NB4 (cell line): ENCODE results near the gene STARD13.

Source experiments
- DNase-seq: peaks from one replicate; pipeline ENCODE4 v3.0.0; 2010; ENCODE audit warnings: low read depth
- H3K4me3 ChIP-seq: one replicate; pipeline ENCODE4 v1.5.1; 2011; ENCODE audit warnings: mild to moderate bottlenecking, low read depth, low read length, moderate library complexity
- CTCF ChIP-seq: IDR thresholded peaks from one replicate; pipeline ENCODE4 v1.5.1; 2012; ENCODE audit warnings: low read depth, low read length
- MAX ChIP-seq: IDR thresholded peaks from 2 replicates; pipeline ENCODE4 v1.6.1; 2011; ENCODE audit warnings: low read depth, low read length
- MYC ChIP-seq: IDR thresholded peaks from 2 replicates; pipeline ENCODE4 v1.6.1; 2011; ENCODE audit warnings: low read depth, low read length
- POLR2A ChIP-seq: IDR thresholded peaks from 2 replicates; pipeline ENCODE4 v1.6.1; 2011; ENCODE audit warnings: mild to moderate bottlenecking; ENCODE audit not compliant: insufficient read length; ENCODE audit errors: extremely low read depth

STARD13 gene

GRCh38 chr13:33271759-33272158 is 13.8 kb downstream of the STARD13 start:
- no peak for DNase-seq
- no peak overlapping the region for H3K4me3 ChIP-seq
- TF ChIP-seq POLR2A: no peak
- no peak for TF ChIP-seq MAX
- no peak for TF ChIP-seq CTCF
- no peak for TF ChIP-seq MYC

GRCh38 chr13:33270895-33271538 is 14.5 kb downstream of the STARD13 start:
- TF ChIP-seq CTCF (no peak), MAX (no peak), MYC (no peak), POLR2A (no peak)
- DNase-seq: no peak
- no peak overlapping the region for H3K4me3 ChIP-seq

- TF ChIP-seq CTCF (no peak), POLR2A (no peak)
- DNase-seq: no peak
- H3K4me3 ChIP-seq: no peak overlapping the region
These were observed 19.9 kb downstream of the STARD13 start for GRCh38 chr13:33265607-33266006.

GRCh38 chr13:33265133-33265532 is 20.4 kb downstream of the STARD13 start:
- no peak for TF ChIP-seq CTCF
- no peak for TF ChIP-seq MYC
- TF ChIP-seq POLR2A: no peak
- no peak for TF ChIP-seq MAX
- DNase-seq: no peak

GRCh38 chr13:33264620-33264978 is 21.0 kb downstream of the STARD13 start:
- no peak for TF ChIP-seq POLR2A
- TF ChIP-seq MAX: no peak
- no peak for TF ChIP-seq MYC
- no peak for TF ChIP-seq CTCF
- no peak overlapping the region for H3K4me3 ChIP-seq
- DNase-seq: no peak

More at GRCh38 chr13:33265133-33265532, 20.4 kb downstream of the STARD13 start:
- H3K4me3 ChIP-seq: no peak overlapping the region

- no peak for DNase-seq
- TF ChIP-seq MYC (no peak), CTCF (no peak), POLR2A (no peak), MAX (no peak)
- H3K4me3 ChIP-seq: no peak overlapping the region
These were observed 21.5 kb downstream of the STARD13 start for GRCh38 chr13:33263976-33264619.
